K562 (cell line): ENCODE measurements around the gene LENEP. TPM values are rescaled to one million over a fixed set of nuclear protein-coding genes. Genes with fewer than 3 reads are reported as not detected.

Experiments
- ATAC-seq: fragments of 200-7000 bp; cut with Tn5 transposase; 3 replicates; pipeline ENCODE4 v1.9.1; 2020; ENCODE audit warnings: moderate library complexity
- BruUV-seq: library from RNA; stranded (reverse); fragments of 400-500 nt; replicated peaks from 2 replicates; lab custom pipeline; 2021; lab: Mats Ljungman, UMichigan
- CTCF ChIA-PET: fragments of 300-600 bp; formaldehyde crosslinking; extraction: SDS; loops from one replicate; lab custom pipeline; 2021; ENCODE audit warnings: low intra/inter-chr PET ratio; lab: Yijun Ruan, JAX
- POLR2A ChIA-PET: fragments of 300-600, 350-650 bp; sonication (Branson Sonifier 250); formaldehyde crosslinking; extraction: SDS; loops from one replicate; lab custom pipeline; 2021; ENCODE audit warnings: antibody characterized with exemption, inconsistent platforms; lab: Yijun Ruan, JAX
- DNase-seq, 4 experiments: peaks; one replicate each; pipeline versions ENCODE4 v3.0.0 to v3.0.0-alpha.2; 2011 to 2018; ENCODE audit warnings: low spot score in 3 of 4, mixed read lengths in 3 of 4; ENCODE audit errors: extremely low read depth in 1 of 4
- FAIRE-seq: peaks from 2 replicates; lab custom pipeline; 2011; peaks lifted over from hg19 to GRCh38; lab: Jason Lieb, UNC
- H2AFZ ChIP-seq: 2 replicates; pipeline ENCODE4 v1.6.0; 2011; ENCODE audit warnings: low read depth, low read length, control low read depth, inconsistent platforms
- H3K27ac ChIP-seq: fragments of 200-600 bp; 3 replicates; pipeline ENCODE4 v1.8.0; 2011; ENCODE audit warnings: low read depth, mild to moderate bottlenecking, control low read depth, inconsistent platforms, low read length, moderate library complexity, mixed read lengths; ENCODE audit errors: extremely low read depth
- H3K27me3 ChIP-seq, 2 experiments: fragments of 300-600 bp in 1 of 2; 2 replicates in 1 of 2; 3 replicates in 1 of 2; pipeline versions ENCODE4 v1.6.0 to v1.8.0; 2011; ENCODE audit warnings: inconsistent platforms in 2 of 2, low read length in 2 of 2, mild to moderate bottlenecking in 1 of 2, mixed read lengths in 1 of 2, moderate library complexity in 1 of 2; ENCODE audit not compliant: control insufficient read depth in 2 of 2, insufficient read depth in 2 of 2
- H3K36me3 ChIP-seq: fragments of 300-600 bp; 3 replicates; pipeline ENCODE4 v1.8.0; 2011; ENCODE audit warnings: mild to moderate bottlenecking, low read length, inconsistent platforms; ENCODE audit not compliant: control insufficient read depth, insufficient read depth
- H3K4me1 ChIP-seq, 2 experiments: fragments of 200-600 bp in 1 of 2; replicated peaks in 1 of 2; 2 replicates in 1 of 2; 3 replicates in 1 of 2; pipeline versions ENCODE4 v1.5.1 to v1.8.0; 2011; ENCODE audit warnings: inconsistent platforms in 2 of 2, low read length in 2 of 2, mild to moderate bottlenecking in 1 of 2, mixed read lengths in 1 of 2, moderate library complexity in 1 of 2; ENCODE audit not compliant: control insufficient read depth in 2 of 2, insufficient read depth in 2 of 2
- H3K4me2 ChIP-seq: 2 replicates; pipeline ENCODE4 v1.6.1; 2011; ENCODE audit warnings: low read length, control low read depth, inconsistent platforms, mixed read lengths; ENCODE audit not compliant: insufficient read depth
- H3K4me3 ChIP-seq: fragments of 200-600 bp; sonication (generic), shearing (Covaris generic); 2 replicates; pipeline ENCODE4 v1.5.1; 2016; ENCODE audit warnings: control low read depth, inconsistent platforms
- H3K79me2 ChIP-seq: fragments of 200-600 bp; 3 replicates; pipeline ENCODE4 v1.8.0; 2011; ENCODE audit warnings: low read length, inconsistent platforms; ENCODE audit not compliant: control insufficient read depth, insufficient read depth
- H3K9ac ChIP-seq, 2 experiments: 2 replicates each; pipeline versions ENCODE4 v1.6.0 to v1.6.1; 2011; ENCODE audit warnings: low read depth in 2 of 2, low read length in 2 of 2, control low read depth in 1 of 2, inconsistent platforms in 1 of 2, mild to moderate bottlenecking in 1 of 2, mixed read lengths in 1 of 2; ENCODE audit not compliant: insufficient read depth in 1 of 2
- H3K9me1 ChIP-seq: one replicate; pipeline ENCODE4 v1.6.0; 2011; ENCODE audit warnings: inconsistent platforms, mild to moderate bottlenecking, low read length, moderate library complexity; ENCODE audit not compliant: control insufficient read depth, insufficient read depth
- H3K9me3 ChIP-seq: replicated peaks from 2 replicates; pipeline ENCODE4 v1.5.1; 2011; ENCODE audit warnings: low read depth, low read length, inconsistent platforms; ENCODE audit not compliant: control insufficient read depth, insufficient read depth
- H4K20me1 ChIP-seq: replicated peaks from 2 replicates; pipeline ENCODE4 v1.6.1; 2011; ENCODE audit warnings: low read length, inconsistent platforms, mixed read lengths; ENCODE audit not compliant: control insufficient read depth, insufficient read depth
- EHMT2 ChIP-seq: fragments of 450-650 bp; IDR thresholded peaks from 2 replicates; pipeline ENCODE4 v1.6.1; 2018; ENCODE audit warnings: antibody characterized with exemption
- HDAC2 ChIP-seq: fragments of 450-650 bp; IDR thresholded peaks from 2 replicates; pipeline ENCODE4 v1.6.1; 2016; ENCODE audit warnings: mild to moderate bottlenecking
- RFX7 ChIP-seq: fragments of 250-450 bp; sonication (Bioruptor Pico); IDR thresholded peaks from 2 replicates; pipeline ENCODE4 v1.5.1; 2021; ENCODE audit warnings: mild to moderate bottlenecking
- SREBF2 ChIP-seq: sonication (generic); formaldehyde crosslinking; IDR thresholded peaks from 2 replicates; pipeline ENCODE4 v1.4.0; 2020; ENCODE audit warnings: mild to moderate bottlenecking, missing genetic modification reagents
- TAF9B ChIP-seq: fragments of 450-650 bp; IDR thresholded peaks from 2 replicates; pipeline ENCODE4 v1.6.1; 2018; ENCODE audit warnings: mild to moderate bottlenecking; ENCODE audit not compliant: partially characterized antibody
- TEAD2 ChIP-seq: fragments of 450-650 bp; IDR thresholded peaks from 2 replicates; pipeline ENCODE4 v1.6.1; 2016; ENCODE audit warnings: missing genetic modification characterization, control low read depth, missing compliant biosample characterization
- ZKSCAN8 ChIP-seq: fragments of 200-800 bp; sonication (Bioruptor generic); IDR thresholded peaks from 2 replicates; pipeline ENCODE4 v1.6.1; 2016; ENCODE audit warnings: missing genetic modification characterization, missing compliant biosample characterization
- ZNF184 ChIP-seq: sonication (generic); formaldehyde crosslinking; IDR thresholded peaks from 2 replicates; pipeline ENCODE4 v1.5.0; 2020; ENCODE audit warnings: missing genetic modification reagents
- ZNF23 ChIP-seq: fragments of 250-450 bp; sonication (Bioruptor Pico); IDR thresholded peaks from 2 replicates; pipeline ENCODE4 v1.4.0; 2020; ENCODE audit warnings: mild to moderate bottlenecking
- ZNF347 ChIP-seq: fragments of 450-650 bp; formaldehyde crosslinking; IDR thresholded peaks from 2 replicates; pipeline ENCODE4 v1.4.0; 2020; ENCODE audit warnings: low read depth, mild to moderate bottlenecking, moderate library complexity
- ZNF766 ChIP-seq: fragments of 200-800 bp; sonication (Bioruptor generic); conservative IDR thresholded peaks from 2 replicates; pipeline ENCODE4 v1.6.1; 2016; ENCODE audit warnings: missing genetic modification characterization, missing compliant biosample characterization
- ZNF79 ChIP-seq: fragments of 250-450 bp; sonication (Bioruptor Pico); IDR thresholded peaks from 2 replicates; pipeline ENCODE4 v1.4.0; 2020; ENCODE audit warnings: low read depth, mild to moderate bottlenecking, moderate library complexity
- WGBS: fragments of 100-300 bp; shearing (Covaris generic); methylation state at CpG from one replicate; pipeline ENCODE4 v1.1.6; 2016; ENCODE audit warnings: low coverage, mixed read lengths; ENCODE audit not compliant: insufficient coverage; ENCODE audit errors: missing lambda C conversion rate; 5-methylcytosine and 5-hydroxymethylcytosine counted together
- in situ Hi-C: fragments of 300-500 bp; cut with MboI; formaldehyde crosslinking; loops from 4 replicates; pipeline ENCODE4 v1.15.0; 2018; ENCODE audit warnings: inconsistent platforms, mixed read lengths
- intact Hi-C: fragments of 100-400 bp; cut with micrococcal nuclease; formaldehyde crosslinking; loops from 2 replicates; pipeline ENCODE4 v1.14.2; 2022
- polyA plus RNA-seq, 8 experiments: library from polyadenylated mRNA; depleted of rRNA in 4 of 8; stranded (reverse) in 5 of 8; unstranded in 3 of 8; fragments of >200 nt; fragmentation: Nextera tagmentation in 2 of 8; fragmentation: Illumina TruSeq in 1 of 8; extraction: Ambion mirVana in 2 of 8; extraction: Trizol in 1 of 8; gene quantifications; 2 replicates each; pipeline versions ENCODE4 v1.2.1 to v1.2.3, GENCODE V29; 2011 to 2014; ENCODE audit warnings: inconsistent platforms in 1 of 8, missing spikeins in 1 of 8
- total RNA-seq, 7 experiments: library from RNA; depleted of rRNA in 6 of 7; stranded (reverse); fragments of >200 nt in 6 of 7; fragmentation: Illumina TruSeq in 2 of 7; extraction: Trizol in 2 of 7; gene quantifications; 2 replicates each; pipeline versions ENCODE4 v1.2.1 to v1.2.3, GENCODE V29; 2011 to 2021; ENCODE audit warnings: low replicate concordance in 1 of 7
- TF ChIP-seq, protein P1 (sequence below): sonication (generic); formaldehyde crosslinking; IDR thresholded peaks from 2 replicates; pipeline ENCODE4 v1.8.1; 2022; ENCODE audit warnings: missing genetic modification reagents
- TF ChIP-seq, protein P2 (sequence below): fragments of 150-350 bp; conservative IDR thresholded peaks from 2 replicates; pipeline ENCODE4 v1.6.1; 2014; ENCODE audit warnings: low read length
- TF ChIP-seq, protein P3 (sequence below): fragments of 450-650 bp; IDR thresholded peaks from 2 replicates; pipeline ENCODE4 v1.7.1; 2018; ENCODE audit warnings: mild to moderate bottlenecking, low read depth; ENCODE audit not compliant: partially characterized antibody

Gene LENEP
- total and polyA plus RNA-seq, 9 of the 15 experiments (the other 6 are each of a cell fraction or from before 2014, with no cell fraction given): 0.23 to 0.87 (median 0.67) TPM; not detected in 5

DNA sequence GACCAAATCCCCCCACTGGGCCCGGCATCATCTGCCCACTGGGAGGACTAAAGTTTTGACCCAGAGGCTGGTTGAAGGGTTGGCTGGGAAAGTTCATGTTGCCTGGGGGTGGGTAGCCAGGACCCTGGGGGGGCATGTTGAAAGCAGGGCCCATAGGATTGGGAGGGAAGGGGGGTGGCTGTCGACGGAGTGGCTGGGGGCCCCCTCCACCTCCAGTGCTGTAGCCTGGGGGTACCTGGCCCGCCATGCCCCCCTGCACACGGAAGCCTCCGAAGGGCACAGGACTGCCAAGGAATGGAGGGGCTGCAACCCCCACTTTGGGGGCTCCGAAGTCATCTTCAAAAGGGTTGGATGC, 34.0 kb upstream of the LENEP start:
- TF ChIP-seq ZNF766 (CRISPR knock-in tag) (no peak), ZNF347 (CRISPR knock-in tag) (no peak), RFX7 (no peak), ZNF23 (CRISPR knock-in tag) (no peak), EHMT2 (no peak), TAF9B (no peak), ZNF79 (CRISPR knock-in tag) (no peak), SREBF2 (no peak), ZNF184 (CRISPR knock-in tag) (no peak), TEAD2 (tag) (no peak), ZKSCAN8 (CRISPR knock-in tag) (no peak), HDAC2 (no peak)
- TF ChIP-seq, protein P1, sequence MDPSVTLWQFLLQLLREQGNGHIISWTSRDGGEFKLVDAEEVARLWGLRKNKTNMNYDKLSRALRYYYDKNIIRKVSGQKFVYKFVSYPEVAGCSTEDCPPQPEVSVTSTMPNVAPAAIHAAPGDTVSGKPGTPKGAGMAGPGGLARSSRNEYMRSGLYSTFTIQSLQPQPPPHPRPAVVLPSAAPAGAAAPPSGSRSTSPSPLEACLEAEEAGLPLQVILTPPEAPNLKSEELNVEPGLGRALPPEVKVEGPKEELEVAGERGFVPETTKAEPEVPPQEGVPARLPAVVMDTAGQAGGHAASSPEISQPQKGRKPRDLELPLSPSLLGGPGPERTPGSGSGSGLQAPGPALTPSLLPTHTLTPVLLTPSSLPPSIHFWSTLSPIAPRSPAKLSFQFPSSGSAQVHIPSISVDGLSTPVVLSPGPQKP (CRISPR knock-in tag): no peak
- TF ChIP-seq, protein P2, sequence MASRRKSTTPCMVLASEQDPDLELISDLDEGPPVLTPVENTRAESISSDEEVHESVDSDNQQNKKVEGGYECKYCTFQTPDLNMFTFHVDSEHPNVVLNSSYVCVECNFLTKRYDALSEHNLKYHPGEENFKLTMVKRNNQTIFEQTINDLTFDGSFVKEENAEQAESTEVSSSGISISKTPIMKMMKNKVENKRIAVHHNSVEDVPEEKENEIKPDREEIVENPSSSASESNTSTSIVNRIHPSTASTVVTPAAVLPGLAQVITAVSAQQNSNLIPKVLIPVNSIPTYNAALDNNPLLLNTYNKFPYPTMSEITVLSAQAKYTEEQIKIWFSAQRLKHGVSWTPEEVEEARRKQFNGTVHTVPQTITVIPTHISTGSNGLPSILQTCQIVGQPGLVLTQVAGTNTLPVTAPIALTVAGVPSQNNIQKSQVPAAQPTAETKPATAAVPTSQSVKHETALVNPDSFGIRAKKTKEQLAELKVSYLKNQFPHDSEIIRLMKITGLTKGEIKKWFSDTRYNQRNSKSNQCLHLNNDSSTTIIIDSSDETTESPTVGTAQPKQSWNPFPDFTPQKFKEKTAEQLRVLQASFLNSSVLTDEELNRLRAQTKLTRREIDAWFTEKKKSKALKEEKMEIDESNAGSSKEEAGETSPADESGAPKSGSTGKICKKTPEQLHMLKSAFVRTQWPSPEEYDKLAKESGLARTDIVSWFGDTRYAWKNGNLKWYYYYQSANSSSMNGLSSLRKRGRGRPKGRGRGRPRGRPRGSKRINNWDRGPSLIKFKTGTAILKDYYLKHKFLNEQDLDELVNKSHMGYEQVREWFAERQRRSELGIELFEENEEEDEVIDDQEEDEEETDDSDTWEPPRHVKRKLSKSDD: no peak
- TF ChIP-seq, protein P3, sequence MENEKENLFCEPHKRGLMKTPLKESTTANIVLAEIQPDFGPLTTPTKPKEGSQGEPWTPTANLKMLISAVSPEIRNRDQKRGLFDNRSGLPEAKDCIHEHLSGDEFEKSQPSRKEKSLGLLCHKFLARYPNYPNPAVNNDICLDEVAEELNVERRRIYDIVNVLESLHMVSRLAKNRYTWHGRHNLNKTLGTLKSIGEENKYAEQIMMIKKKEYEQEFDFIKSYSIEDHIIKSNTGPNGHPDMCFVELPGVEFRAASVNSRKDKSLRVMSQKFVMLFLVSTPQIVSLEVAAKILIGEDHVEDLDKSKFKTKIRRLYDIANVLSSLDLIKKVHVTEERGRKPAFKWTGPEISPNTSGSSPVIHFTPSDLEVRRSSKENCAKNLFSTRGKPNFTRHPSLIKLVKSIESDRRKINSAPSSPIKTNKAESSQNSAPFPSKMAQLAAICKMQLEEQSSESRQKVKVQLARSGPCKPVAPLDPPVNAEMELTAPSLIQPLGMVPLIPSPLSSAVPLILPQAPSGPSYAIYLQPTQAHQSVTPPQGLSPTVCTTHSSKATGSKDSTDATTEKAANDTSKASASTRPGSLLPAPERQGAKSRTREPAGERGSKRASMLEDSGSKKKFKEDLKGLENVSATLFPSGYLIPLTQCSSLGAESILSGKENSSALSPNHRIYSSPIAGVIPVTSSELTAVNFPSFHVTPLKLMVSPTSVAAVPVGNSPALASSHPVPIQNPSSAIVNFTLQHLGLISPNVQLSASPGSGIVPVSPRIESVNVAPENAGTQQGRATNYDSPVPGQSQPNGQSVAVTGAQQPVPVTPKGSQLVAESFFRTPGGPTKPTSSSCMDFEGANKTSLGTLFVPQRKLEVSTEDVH: no peak
- no peaks in the 10 kb centered on the region for H4K20me1 ChIP-seq
- 100% methylated on average over 3 of the region's 7 CpGs for WGBS
- ChIA-PET POLR2A (interaction anchor here (0.6 to 7.0 kb wide), 3 partner anchors 9 to 343 kb away, joined by 3 to 80 read pairs (median 3); partner anchors contain the start of genes CKS1B and SHC1), CTCF (interaction anchor here (0.7 kb wide), 1 partner anchor 194 kb away, joined by 3 read pairs; no protein-coding TSS in a partner anchor)
- ATAC-seq: no peak
- H3K27ac ChIP-seq: no peak overlapping the region
- no peaks in the 10 kb centered on the region for H3K27me3 ChIP-seq
- H3K9ac ChIP-seq: peak overlapping the region in 1 of 2 experiments; percentile 6; a peak in 1 of 4 replicates
- H2AFZ ChIP-seq: no peak overlapping the region
- DNase-seq: no peak
- FAIRE-seq: no peak
- no peaks in the 10 kb centered on the region for H3K9me3 ChIP-seq
- peaks cover 36% of the 10 kb centered on the region for H3K79me2 ChIP-seq
- in situ Hi-C loops (loop anchor here (5.0 kb wide), 1 partner anchor 103 kb away; the partner anchor contains the start of gene EFNA4), intact Hi-C loops (no loop called here)
- H3K9me1 ChIP-seq: no peaks in the 10 kb centered on the region
- BruUV-seq: no TSS peak
- H3K36me3 ChIP-seq: peaks cover 39% of the 10 kb centered on the region; the same call in 2 of the 3 replicates
- H3K4me3 ChIP-seq: no peak overlapping the region
- peaks cover 36 to 57% of the 10 kb centered on the region in 2 experiments for H3K4me1 ChIP-seq
- no peak overlapping the region for H3K4me2 ChIP-seq
